Measurements from ENCODE around the gene ZWILCH. TPM values are rescaled to one million over a fixed set of nuclear protein-coding genes. Genes with fewer than 3 reads are reported as not detected.

The ZWILCH gene
- total and polyA plus RNA-seq, 2 experiments from 2014 or later, result 51.0 to 64.1 TPM

GRCh38 chr15:66572146-66572545 lies 67.0 kb downstream of the ZWILCH start:
- no peaks in the 10 kb centered on the region for H3K27me3 Mint-ChIP-seq (ENCODE audit: insufficient read depth, low read depth, poor library complexity)
- H3K4me3 Mint-ChIP-seq, result no peak overlapping the region
- Histone ChIP-seq H3F3A (replicated peaks; ENCODE audit: low read depth) (no peaks in the 10 kb centered on the region), H2AFZ (no peak overlapping the region), H3K9me2 (ENCODE audit: insufficient read depth) (no peaks in the 10 kb centered on the region), H3K4me2 (no peak overlapping the region), H4K20me1 (replicated peaks; ENCODE audit: insufficient read depth) (no peaks in the 10 kb centered on the region), H3K79me2 (replicated peaks; ENCODE audit: insufficient read depth) (no peaks in the 10 kb centered on the region), H3K4me1 (ENCODE audit: insufficient read depth) (no peaks in the 10 kb centered on the region), H3K27me3 (ENCODE audit: insufficient read depth) (no peaks in the 10 kb centered on the region), H3K4me3 (no peak overlapping the region), H3K27ac (ENCODE audit: low read depth) (no peak overlapping the region), H3K36me3 (ENCODE audit: insufficient read depth) (no peaks in the 10 kb centered on the region)
- DNase-seq (ENCODE audit: low spot score) (no peak), ATAC-seq (no peak)
- H3K27ac Mint-ChIP-seq, result no peak overlapping the region
- no peaks in the 10 kb centered on the region for H3K9me3 Mint-ChIP-seq
- H3K36me3 Mint-ChIP-seq (ENCODE audit: low read depth), result no peaks in the 10 kb centered on the region
- H3K4me1 Mint-ChIP-seq, result peaks cover under 1% of the 10 kb centered on the region; the same call in 2 of the 3 replicates
- TF ChIP-seq ZNF114 (CRISPR knock-in tag; IDR thresholded peaks at IDR 0.05), result no peak
- no peak for TF ChIP-seq CTCF (conservative IDR thresholded peaks at IDR 0.05; ENCODE audit: low read depth in 2 of 2)
- TF ChIP-seq, protein P1, sequence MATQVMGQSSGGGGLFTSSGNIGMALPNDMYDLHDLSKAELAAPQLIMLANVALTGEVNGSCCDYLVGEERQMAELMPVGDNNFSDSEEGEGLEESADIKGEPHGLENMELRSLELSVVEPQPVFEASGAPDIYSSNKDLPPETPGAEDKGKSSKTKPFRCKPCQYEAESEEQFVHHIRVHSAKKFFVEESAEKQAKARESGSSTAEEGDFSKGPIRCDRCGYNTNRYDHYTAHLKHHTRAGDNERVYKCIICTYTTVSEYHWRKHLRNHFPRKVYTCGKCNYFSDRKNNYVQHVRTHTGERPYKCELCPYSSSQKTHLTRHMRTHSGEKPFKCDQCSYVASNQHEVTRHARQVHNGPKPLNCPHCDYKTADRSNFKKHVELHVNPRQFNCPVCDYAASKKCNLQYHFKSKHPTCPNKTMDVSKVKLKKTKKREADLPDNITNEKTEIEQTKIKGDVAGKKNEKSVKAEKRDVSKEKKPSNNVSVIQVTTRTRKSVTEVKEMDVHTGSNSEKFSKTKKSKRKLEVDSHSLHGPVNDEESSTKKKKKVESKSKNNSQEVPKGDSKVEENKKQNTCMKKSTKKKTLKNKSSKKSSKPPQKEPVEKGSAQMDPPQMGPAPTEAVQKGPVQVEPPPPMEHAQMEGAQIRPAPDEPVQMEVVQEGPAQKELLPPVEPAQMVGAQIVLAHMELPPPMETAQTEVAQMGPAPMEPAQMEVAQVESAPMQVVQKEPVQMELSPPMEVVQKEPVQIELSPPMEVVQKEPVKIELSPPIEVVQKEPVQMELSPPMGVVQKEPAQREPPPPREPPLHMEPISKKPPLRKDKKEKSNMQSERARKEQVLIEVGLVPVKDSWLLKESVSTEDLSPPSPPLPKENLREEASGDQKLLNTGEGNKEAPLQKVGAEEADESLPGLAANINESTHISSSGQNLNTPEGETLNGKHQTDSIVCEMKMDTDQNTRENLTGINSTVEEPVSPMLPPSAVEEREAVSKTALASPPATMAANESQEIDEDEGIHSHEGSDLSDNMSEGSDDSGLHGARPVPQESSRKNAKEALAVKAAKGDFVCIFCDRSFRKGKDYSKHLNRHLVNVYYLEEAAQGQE (IDR thresholded peaks at IDR 0.05; ENCODE audit: unreplicated experiment), result no peak
- no peak for TF ChIP-seq JUNB (IDR thresholded peaks at IDR 0.05; ENCODE audit: unreplicated experiment)
- no peak for TF ChIP-seq ETS1 (IDR thresholded peaks at IDR 0.05)
- TF ChIP-seq ZNF331 (CRISPR knock-in tag; IDR thresholded peaks at IDR 0.05; ENCODE audit: low read depth), result no peak
- TF ChIP-seq EZH2 (IDR thresholded peaks at IDR 0.05; ENCODE audit: low read depth, unreplicated experiment), result no peak
- no peak for TF ChIP-seq CREB1 (CRISPR knock-in tag; IDR thresholded peaks at IDR 0.05; ENCODE audit: low read depth)
- no peak for TF ChIP-seq STAT1 (IDR thresholded peaks at IDR 0.05; ENCODE audit: unreplicated experiment)
- no peak for TF ChIP-seq ZNF462 (CRISPR knock-in tag; IDR thresholded peaks at IDR 0.05)
- no peak for TF ChIP-seq EZH2phosphoT487 (IDR thresholded peaks at IDR 0.05; ENCODE audit: unreplicated experiment)
- no peak for TF ChIP-seq NANOG (IDR thresholded peaks at IDR 0.05; ENCODE audit: borderline replicate concordance)

Data from GM23338 (cell line).